Measurements from ENCODE around the gene CAMK2A. TPM values are rescaled to one million over a fixed set of nuclear protein-coding genes. Genes with fewer than 3 reads are reported as not detected.

Gene CAMK2A
- polyA plus RNA-seq, 4 donors = 2.4 to 5.2 (median 3.9) TPM

GRCh38 chr5:150219142-150219541 lies 70.4 kb downstream of the CAMK2A start:
- DNase-seq (ENCODE audit: low read depth in 4 of 4, low spot score in 3 of 4) = no peak

GRCh38 chr5:150218693-150219035 lies 70.9 kb downstream of the CAMK2A start:
- DNase-seq (ENCODE audit: low read depth in 4 of 4, low spot score in 3 of 4) = no peak

- peak; percentile 57 to 77 (median 72) for DNase-seq (ENCODE audit: low read depth in 4 of 4, low spot score in 3 of 4)
Measured at GRCh38 chr5:150217873-150218692, 71.5 kb downstream of the CAMK2A start.

- DNase-seq (ENCODE audit: low read depth in 4 of 4, low spot score in 3 of 4) = no peak
Measured at GRCh38 chr5:150217038-150217437, 72.5 kb downstream of the CAMK2A start.

GRCh38 chr5:150215979-150216944 lies 73.3 kb downstream of the CAMK2A start:
- no peak for DNase-seq (ENCODE audit: low read depth in 4 of 4, low spot score in 3 of 4)

GRCh38 chr5:150214289-150214688 lies 75.3 kb downstream of the CAMK2A start:
- DNase-seq (ENCODE audit: low read depth in 4 of 4, low spot score in 3 of 4) = no peak

GRCh38 chr5:150213530-150213929 lies 76.0 kb downstream of the CAMK2A start:
- DNase-seq (ENCODE audit: low read depth in 4 of 4, low spot score in 3 of 4) = no peak

GRCh38 chr5:150211156-150212030 lies 78.2 kb downstream of the CAMK2A start:
- DNase-seq (ENCODE audit: low read depth in 4 of 4, low spot score in 3 of 4) = no peak

- DNase-seq (ENCODE audit: low read depth in 4 of 4, low spot score in 3 of 4) = no peak
Measured at GRCh38 chr5:150210644-150211043, 78.9 kb downstream of the CAMK2A start.

- no peak for DNase-seq (ENCODE audit: low read depth in 4 of 4, low spot score in 3 of 4)
Measured at GRCh38 chr5:150209099-150209635, 80.4 kb downstream of the CAMK2A start.

- DNase-seq (ENCODE audit: low read depth in 4 of 4, low spot score in 3 of 4) = no peak
Measured at GRCh38 chr5:150208187-150209098, 81.1 kb downstream of the CAMK2A start.

GRCh38 chr5:150206779-150207115 lies 82.8 kb downstream of the CAMK2A start:
- no peak for DNase-seq (ENCODE audit: low read depth in 4 of 4, low spot score in 3 of 4)

GRCh38 chr5:150206098-150206778 lies 83.3 kb downstream of the CAMK2A start:
- no peak for DNase-seq (ENCODE audit: low read depth in 4 of 4, low spot score in 3 of 4)

GRCh38 chr5:150204590-150204960 lies 85.0 kb downstream of the CAMK2A start:
- no peak for DNase-seq (ENCODE audit: low read depth in 4 of 4, low spot score in 3 of 4)

- DNase-seq (ENCODE audit: low read depth in 4 of 4, low spot score in 3 of 4) = no peak
Measured at GRCh38 chr5:150203832-150204589, 85.6 kb downstream of the CAMK2A start.

GRCh38 chr5:150202501-150202900 lies 87.1 kb downstream of the CAMK2A start:
- no peak for DNase-seq (ENCODE audit: low read depth in 4 of 4, low spot score in 3 of 4)

GRCh38 chr5:150197476-150197875 lies 92.1 kb downstream of the CAMK2A start:
- DNase-seq (ENCODE audit: low read depth in 4 of 4, low spot score in 3 of 4) = no peak

GRCh38 chr5:150196986-150197385 lies 92.6 kb downstream of the CAMK2A start:
- DNase-seq (ENCODE audit: low read depth in 4 of 4, low spot score in 3 of 4) = no peak
